DND-41 (cell line): ENCODE results near the gene SLC13A2.

Experiments used
- ATAC-seq: fragments of 200-7000 bp; cut with Tn5 transposase; 3 replicates; pipeline ENCODE4 v1.9.1; 2021; ENCODE audit warnings: low read depth; ENCODE audit not compliant: insufficient read depth
- DNase-seq: peaks from one replicate; pipeline ENCODE4 v3.0.0-alpha.2; 2020
- H2AFZ ChIP-seq: 2 replicates; pipeline ENCODE4 v1.6.0; 2012; ENCODE audit warnings: low read depth, low read length
- H3K27ac ChIP-seq: 2 replicates; pipeline ENCODE4 v1.5.1; 2012; ENCODE audit warnings: low read length, inconsistent platforms
- H3K27me3 ChIP-seq: fragments of 200-600 bp; sonication (generic); 2 replicates; pipeline ENCODE4 v1.6.0; 2012; ENCODE audit warnings: low read length, mild to moderate bottlenecking, inconsistent platforms; ENCODE audit not compliant: insufficient read depth, poor library complexity
- H3K36me3 ChIP-seq: 2 replicates; pipeline ENCODE4 v1.5.1; 2012; ENCODE audit warnings: low read length, inconsistent platforms; ENCODE audit not compliant: insufficient read depth
- H3K4me1 ChIP-seq: 2 replicates; pipeline ENCODE4 v1.5.1; 2012; ENCODE audit warnings: mild to moderate bottlenecking, low read length; ENCODE audit not compliant: insufficient read depth
- H3K4me2 ChIP-seq: 2 replicates; pipeline ENCODE4 v1.6.0; 2012; ENCODE audit warnings: mild to moderate bottlenecking, moderate library complexity, low read length, inconsistent platforms; ENCODE audit not compliant: insufficient read depth
- H3K4me3 ChIP-seq, 2 experiments: fragments of 200-600 bp in 1 of 2; shearing (Covaris generic) in 1 of 2; 2 replicates each; pipeline ENCODE4 v1.5.1; 2012 to 2016; ENCODE audit warnings: inconsistent platforms in 2 of 2, low read length in 2 of 2, mild to moderate bottlenecking in 2 of 2, low read depth in 1 of 2, moderate library complexity in 1 of 2
- H3K79me2 ChIP-seq: 2 replicates; pipeline ENCODE4 v1.6.0; 2012; ENCODE audit warnings: low read length, inconsistent platforms; ENCODE audit not compliant: insufficient read depth
- H3K9ac ChIP-seq: 2 replicates; pipeline ENCODE4 v1.6.0; 2012; ENCODE audit warnings: low read depth, mild to moderate bottlenecking, inconsistent platforms, low read length, moderate library complexity
- H3K9me3 ChIP-seq: 2 replicates; pipeline ENCODE4 v1.5.1; 2012; ENCODE audit warnings: low read length, moderate library complexity, mild to moderate bottlenecking, inconsistent platforms; ENCODE audit not compliant: insufficient read depth, severe bottlenecking
- H4K20me1 ChIP-seq: 2 replicates; pipeline ENCODE4 v1.6.0; 2012; ENCODE audit warnings: low read length; ENCODE audit not compliant: insufficient read depth
- CTCF ChIP-seq: IDR thresholded peaks from 2 replicates; pipeline ENCODE4 v1.5.1; 2012; ENCODE audit warnings: borderline replicate concordance, low read length, moderate library complexity, mild to moderate bottlenecking; ENCODE audit not compliant: poor library complexity, severe bottlenecking; ENCODE audit errors: extremely low read depth
- EZH2 ChIP-seq: IDR thresholded peaks from 3 replicates; pipeline ENCODE4 v1.6.1; 2012; ENCODE audit warnings: borderline replicate concordance, low read depth, mild to moderate bottlenecking, moderate library complexity, low read length, inconsistent platforms; ENCODE audit not compliant: severe bottlenecking

SLC13A2 gene

GRCh38 chr17:28470914-28471366, 2.5 kb upstream of the SLC13A2 start:
- H3K36me3 ChIP-seq: no peaks in the 10 kb centered on the region
- no peak for ATAC-seq

GRCh38 chr17:28471531-28472342, 1.7 kb upstream of the SLC13A2 start:
- Histone ChIP-seq H3K79me2 (no peaks in the 10 kb centered on the region), H2AFZ (no peak overlapping the region), H3K27me3 (peaks cover 20% of the 10 kb centered on the region), H3K9me3 (no peaks in the 10 kb centered on the region), H3K27ac (no peak overlapping the region), H3K4me2 (no peak overlapping the region), H4K20me1 (no peaks in the 10 kb centered on the region), H3K9ac (no peak overlapping the region), H3K4me1 (no peaks in the 10 kb centered on the region), H3K36me3 (no peaks in the 10 kb centered on the region), H3K4me3 (no peak overlapping the region)
- DNase-seq (no peak), ATAC-seq (no peak)
- TF ChIP-seq EZH2: no peak
- no peak for TF ChIP-seq CTCF

More at GRCh38 chr17:28470914-28471366, 2.5 kb upstream of the SLC13A2 start:
- Histone ChIP-seq H2AFZ (no peak overlapping the region), H3K4me1 (no peaks in the 10 kb centered on the region), H3K79me2 (no peaks in the 10 kb centered on the region), H3K9me3 (no peaks in the 10 kb centered on the region), H3K4me3 (no peak overlapping the region), H4K20me1 (no peaks in the 10 kb centered on the region), H3K27me3 (peaks cover 20% of the 10 kb centered on the region), H3K4me2 (no peak overlapping the region), H3K27ac (no peak overlapping the region), H3K9ac (no peak overlapping the region)
- DNase-seq: no peak
- TF ChIP-seq CTCF: no peak
- no peak for TF ChIP-seq EZH2

GRCh38 chr17:28472871-28473497, 460 bp upstream of the SLC13A2 start:
- ATAC-seq (no peak), DNase-seq (no peak)
- no peaks in the 10 kb centered on the region for H3K79me2 ChIP-seq
- no peak overlapping the region for H3K9ac ChIP-seq
- H3K27me3 ChIP-seq: peaks cover 20% of the 10 kb centered on the region
- H2AFZ ChIP-seq: no peak overlapping the region
- H3K4me1 ChIP-seq: no peaks in the 10 kb centered on the region
- no peak overlapping the region for H3K4me3 ChIP-seq
- no peaks in the 10 kb centered on the region for H4K20me1 ChIP-seq
- no peak overlapping the region for H3K27ac ChIP-seq
- H3K4me2 ChIP-seq: no peak overlapping the region
- H3K9me3 ChIP-seq: no peaks in the 10 kb centered on the region
- H3K36me3 ChIP-seq: no peaks in the 10 kb centered on the region
- no peak for TF ChIP-seq CTCF
